GM19452 (cell line): ENCODE results near the gene SKAP1.
"Not testable (repeated sequence)": the region's sequence is repeated elsewhere in the genome, so short reads cannot be mapped to it uniquely, and the experiment has no call there.

Experiments
- ATAC-seq: cut with Tn5 transposase; IDR thresholded peaks from one replicate; pipeline ENCODE4 v1.9.1; 2021; ENCODE audit not compliant: unreplicated experiment

SKAP1 gene

GRCh38 chr17:48374650-48375230, 55.3 kb downstream of the SKAP1 start:
- ATAC-seq, result no peak

GRCh38 chr17:48373883-48374282, 56.1 kb downstream of the SKAP1 start:
- ATAC-seq, result no peak

- ATAC-seq, result no peak
These were observed 56.7 kb downstream of the SKAP1 start for GRCh38 chr17:48373130-48373830.

- ATAC-seq, result not testable (repeated sequence)
These were observed 61.0 kb downstream of the SKAP1 start for GRCh38 chr17:48368967-48369366.

GRCh38 chr17:48368352-48368908, 61.6 kb downstream of the SKAP1 start:
- ATAC-seq, result no peak

- ATAC-seq, result no peak
These were observed 66.9 kb downstream of the SKAP1 start for GRCh38 chr17:48363161-48363560.

GRCh38 chr17:48360861-48361633, 69.0 kb downstream of the SKAP1 start:
- not testable (repeated sequence) for ATAC-seq

- no peak for ATAC-seq
These were observed 72.0 kb downstream of the SKAP1 start for GRCh38 chr17:48357779-48358602.

- ATAC-seq, result no peak
These were observed 73.1 kb downstream of the SKAP1 start for GRCh38 chr17:48356866-48357265.

GRCh38 chr17:48352630-48353029, 77.4 kb downstream of the SKAP1 start:
- ATAC-seq, result no peak

GRCh38 chr17:48351911-48352332, 78.1 kb downstream of the SKAP1 start:
- ATAC-seq, result no peak

GRCh38 chr17:48348352-48348751, 81.7 kb downstream of the SKAP1 start:
- ATAC-seq, result no peak

- no peak for ATAC-seq
These were observed 82.8 kb downstream of the SKAP1 start for GRCh38 chr17:48347177-48347576.

GRCh38 chr17:48344251-48344650, 85.8 kb downstream of the SKAP1 start:
- ATAC-seq, result no peak

GRCh38 chr17:48340916-48341315, 89.1 kb downstream of the SKAP1 start:
- no peak for ATAC-seq

GRCh38 chr17:48338720-48339119, 91.3 kb downstream of the SKAP1 start:
- no peak for ATAC-seq

GRCh38 chr17:48337903-48338302, 92.1 kb downstream of the SKAP1 start:
- ATAC-seq, result not testable (repeated sequence)

- no peak for ATAC-seq
These were observed 93.0 kb downstream of the SKAP1 start for GRCh38 chr17:48336986-48337385.

- ATAC-seq, result no peak
These were observed 94.0 kb downstream of the SKAP1 start for GRCh38 chr17:48335858-48336500.

GRCh38 chr17:48335146-48335784, 94.7 kb downstream of the SKAP1 start:
- ATAC-seq, result no peak
